Aorta (tissue), 5 donors: ENCODE data around the gene RAP1GAP. TPM values are rescaled to one million over a fixed set of nuclear protein-coding genes. Genes with fewer than 3 reads are reported as not detected.

ENCODE experiments used
- ATAC-seq: fragments of 200-7000 bp; cut with Tn5 transposase; one replicate; pipeline ENCODE4 v1.9.1; 2022; ENCODE audit warnings: moderate library complexity; ENCODE audit not compliant: low FRiP score
- DNase-seq, 2 donors: peaks; one replicate each; pipeline ENCODE4 v3.0.0-alpha.2; 2020
- H3K27ac ChIP-seq, 2 donors: one replicate each; pipeline ENCODE4 v1.5.1; 2013; ENCODE audit warnings: low read length in 2 of 2, mild to moderate bottlenecking in 2 of 2, moderate library complexity in 2 of 2, control low read depth in 1 of 2, inconsistent platforms in 1 of 2, low read depth in 1 of 2
- H3K27me3 ChIP-seq, 2 donors: one replicate each; pipeline ENCODE4 v1.6.1; 2013; ENCODE audit warnings: control low read depth in 1 of 2, low read length in 1 of 2, mild to moderate bottlenecking in 1 of 2, moderate library complexity in 1 of 2; ENCODE audit not compliant: insufficient read depth in 2 of 2, control insufficient read depth in 1 of 2
- H3K36me3 ChIP-seq, 2 donors: one replicate each; pipeline ENCODE4 v1.6.1; 2013; ENCODE audit warnings: control low read depth in 1 of 2, low read length in 1 of 2, mild to moderate bottlenecking in 1 of 2; ENCODE audit not compliant: insufficient read depth in 2 of 2, control insufficient read depth in 1 of 2
- H3K4me1 ChIP-seq, 2 donors: one replicate each; pipeline ENCODE4 v1.6.1; 2013; ENCODE audit warnings: low read length in 2 of 2, control low read depth in 1 of 2, mild to moderate bottlenecking in 1 of 2, moderate library complexity in 1 of 2; ENCODE audit not compliant: insufficient read depth in 2 of 2, control insufficient read depth in 1 of 2
- H3K4me3 ChIP-seq, 2 donors: one replicate each; pipeline ENCODE4 v1.5.1; 2013; ENCODE audit warnings: low read length in 2 of 2, control low read depth in 1 of 2, mild to moderate bottlenecking in 1 of 2
- H3K9me3 ChIP-seq: one replicate; pipeline ENCODE4 v1.6.1; 2013; ENCODE audit warnings: mild to moderate bottlenecking, low read length; ENCODE audit not compliant: control insufficient read depth
- WGBS, 2 donors: extraction: QIAGEN DNeasy Blood & Tissue Kit; methylation state at CpG; one replicate each; pipeline ENCODE4 v1.1.7; 2013; 5-methylcytosine and 5-hydroxymethylcytosine counted together
- intact Hi-C, 2 donors: fragments of 100-400 bp; cut with DNase I; formaldehyde crosslinking; loops; one replicate each; pipeline versions ENCODE4 v1.14.2 to v1.15.0; 2022
- polyA plus RNA-seq, 2 donors: library from polyadenylated mRNA; stranded (reverse); fragments of 200-250 nt; gene quantifications; one replicate each; pipeline ENCODE4 v1.2.3, GENCODE V29; 2013
- total RNA-seq, 2 donors: library from RNA; stranded (reverse); fragmentation: NEBNext Ultra II Directional; extraction: Animal tissue kit (Norgen Biotek cat#: 25700); gene quantifications; one replicate each; pipeline ENCODE4 v1.2.1, GENCODE V29; 2021
- donor health status: healthy with polysubstance abuse.
- donor health status: Bipolar disorder and iron deficiency.
- donor health status: DM: no; HTN: no; CAD: no.
- donor health status: DM: no; HTN: no; CAD: no.
- donor health status: DM: yes; HTN: yes; CAD: no.

The RAP1GAP gene
- total and polyA plus RNA-seq, 4 donors = 0.33 to 4.9 (median 0.71) TPM

DNA sequence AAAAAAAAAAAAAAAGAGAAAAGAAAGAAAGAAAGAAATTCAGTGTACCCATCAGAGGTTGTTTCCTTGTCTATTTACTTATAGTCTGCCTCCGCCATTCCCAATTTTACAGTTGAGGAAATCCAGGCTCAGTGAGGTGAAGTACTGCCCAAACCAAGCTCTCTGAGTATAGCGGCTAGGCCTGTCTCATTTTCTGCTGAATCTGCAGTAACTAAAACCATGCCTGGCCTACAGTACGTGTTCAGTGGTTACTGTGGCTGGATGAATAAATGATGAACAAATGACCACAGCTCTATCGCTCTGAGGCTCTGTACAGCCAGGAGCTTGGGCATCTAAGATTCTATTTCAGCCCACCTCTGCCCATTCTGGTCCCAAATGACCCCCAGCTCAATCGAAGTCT is 24.3 kb downstream of the RAP1GAP start:
- intact Hi-C loops = no loop called here
- ATAC-seq (no peak), DNase-seq (no peak)
- H3K4me3 ChIP-seq = no peak overlapping the region
- no peaks in the 10 kb centered on the region for H3K9me3 ChIP-seq
- no peaks in the 10 kb centered on the region for H3K4me1 ChIP-seq
- H3K36me3 ChIP-seq = no peaks in the 10 kb centered on the region
- H3K27me3 ChIP-seq = no peaks in the 10 kb centered on the region
- 87 to 94% methylated on average over 5 of the region's 5 CpGs for WGBS, 2 donors
- no peak overlapping the region for H3K27ac ChIP-seq

- H3K36me3 ChIP-seq = no peaks in the 10 kb centered on the region
- 84 to 86% methylated on average over 10 of the region's 10 CpGs for WGBS, 2 donors
- no peak overlapping the region for H3K4me3 ChIP-seq
- intact Hi-C loops = no loop called here
- ATAC-seq = no peak
- H3K4me1 ChIP-seq = no peaks in the 10 kb centered on the region
- H3K9me3 ChIP-seq = no peaks in the 10 kb centered on the region
- no peaks in the 10 kb centered on the region for H3K27me3 ChIP-seq
- DNase-seq = no peak
- H3K27ac ChIP-seq = no peak overlapping the region
Observed at GRCh38 chr1:21644348-21644747, 24.8 kb downstream of the RAP1GAP start.

- intact Hi-C loops = no loop called here
- H3K4me3 ChIP-seq = no peak overlapping the region
- H3K27me3 ChIP-seq = no peaks in the 10 kb centered on the region
- no peaks in the 10 kb centered on the region for H3K4me1 ChIP-seq
- H3K36me3 ChIP-seq = no peaks in the 10 kb centered on the region
- DNase-seq = no peak
- no peak overlapping the region for H3K27ac ChIP-seq
- ATAC-seq = no peak
- WGBS, 2 donors = 87 to 90% methylated on average over 5 of the region's 5 CpGs
- H3K9me3 ChIP-seq = no peaks in the 10 kb centered on the region
Observed at GRCh38 chr1:21643624-21644023, 25.5 kb downstream of the RAP1GAP start.

GRCh38 chr1:21641967-21642739 is 27.0 kb downstream of the RAP1GAP start:
- H3K27me3 ChIP-seq = no peaks in the 10 kb centered on the region
- H3K27ac ChIP-seq = no peak overlapping the region
- DNase-seq = no peak
- no peaks in the 10 kb centered on the region for H3K9me3 ChIP-seq
- intact Hi-C loops = no loop called here
- H3K4me1 ChIP-seq = no peaks in the 10 kb centered on the region
- 86 to 87% methylated on average over 19 of the region's 19 CpGs for WGBS, 2 donors
- ATAC-seq = no peak
- H3K4me3 ChIP-seq = no peak overlapping the region
- no peaks in the 10 kb centered on the region for H3K36me3 ChIP-seq

DNA sequence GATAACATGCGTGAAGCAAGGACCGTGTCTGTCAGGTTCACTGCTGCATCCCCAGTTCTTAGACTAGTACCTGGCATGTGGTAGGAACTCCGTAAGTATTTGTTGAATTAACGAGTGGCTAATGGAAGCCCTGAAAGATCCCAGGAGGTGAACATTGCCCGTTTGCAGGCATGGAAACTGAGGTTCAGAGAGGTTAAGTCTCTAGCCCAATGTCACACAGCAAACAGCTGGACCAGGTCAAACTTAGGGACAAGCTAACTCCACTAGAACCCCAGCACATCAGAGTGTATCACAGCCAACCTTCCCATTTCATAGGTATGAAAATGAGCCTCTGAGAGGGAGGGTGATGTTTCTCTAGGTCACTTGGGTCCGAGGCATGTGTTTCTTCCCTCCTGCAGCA is 27.6 kb downstream of the RAP1GAP start:
- WGBS, 2 donors = 86 to 87% methylated on average over 6 of the region's 6 CpGs
- Histone ChIP-seq H3K4me1 (no peaks in the 10 kb centered on the region), H3K27me3 (no peaks in the 10 kb centered on the region), H3K4me3 (no peak overlapping the region), H3K9me3 (no peaks in the 10 kb centered on the region), H3K36me3 (no peaks in the 10 kb centered on the region), H3K27ac (no peak overlapping the region)
- intact Hi-C loops = no loop called here
- DNase-seq (no peak), ATAC-seq (no peak)

- Histone ChIP-seq H3K4me3 (no peak overlapping the region), H3K27ac (no peak overlapping the region), H3K9me3 (no peaks in the 10 kb centered on the region), H3K36me3 (no peaks in the 10 kb centered on the region), H3K27me3 (no peaks in the 10 kb centered on the region), H3K4me1 (no peaks in the 10 kb centered on the region)
- DNase-seq (no peak), ATAC-seq (no peak)
- intact Hi-C loops = no loop called here
- 93 to 97% methylated on average over 2 of the region's 2 CpGs for WGBS, 2 donors
Observed at GRCh38 chr1:21641076-21641475, 28.1 kb downstream of the RAP1GAP start.

DNA sequence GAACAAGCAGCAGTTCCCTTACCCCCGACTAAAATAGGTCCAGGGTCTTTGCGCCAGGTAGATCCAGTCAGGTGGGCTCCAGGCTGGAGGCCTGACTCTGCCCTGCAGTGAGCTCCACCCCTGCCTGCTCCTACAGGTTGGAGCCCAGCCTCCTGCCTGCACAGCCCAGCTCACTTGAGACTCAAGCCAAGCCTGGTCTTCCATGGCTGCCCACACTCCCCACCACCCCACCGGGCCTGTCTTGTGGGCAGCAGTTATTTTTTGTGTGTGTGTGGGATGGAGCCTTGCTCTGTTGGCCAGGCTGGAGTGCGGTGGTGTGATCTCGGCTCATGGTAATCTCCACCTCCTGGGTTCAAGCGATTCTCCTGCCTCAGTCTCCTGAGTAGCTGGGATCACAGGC is 28.5 kb downstream of the RAP1GAP start:
- no peak overlapping the region for H3K27ac ChIP-seq

DNA sequence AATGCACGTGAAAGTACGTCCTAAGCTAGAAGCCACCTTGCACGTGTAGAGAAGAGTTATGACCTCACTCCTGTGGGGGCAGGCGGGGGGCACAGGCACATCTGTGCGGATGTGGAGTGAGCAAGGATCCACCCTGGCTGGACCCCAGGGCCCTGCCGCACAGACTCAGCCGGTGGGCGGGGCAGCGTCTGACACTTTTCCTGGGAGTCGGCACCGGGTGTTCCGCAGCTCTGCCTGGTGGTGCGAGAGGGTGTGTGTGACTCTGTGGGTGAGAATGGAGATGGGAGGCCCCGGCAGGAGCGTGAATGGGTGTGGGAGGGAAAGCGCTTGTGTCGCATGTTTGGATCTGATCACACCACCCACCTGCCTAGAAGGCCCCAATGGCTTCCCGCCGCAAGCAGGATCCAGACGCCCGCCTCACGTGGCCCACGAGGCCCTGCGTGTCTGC is 29.5 kb downstream of the RAP1GAP start:
- WGBS, 2 donors = 40 to 59% methylated on average over 24 of the region's 24 CpGs
- no peaks in the 10 kb centered on the region for H3K36me3 ChIP-seq
- no peaks in the 10 kb centered on the region for H3K9me3 ChIP-seq
- H3K27ac ChIP-seq = no peak overlapping the region
- intact Hi-C loops = no loop called here
- no peaks in the 10 kb centered on the region for H3K27me3 ChIP-seq
- ATAC-seq = no peak
- no peaks in the 10 kb centered on the region for H3K4me1 ChIP-seq
- no peak overlapping the region for H3K4me3 ChIP-seq
- no peak for DNase-seq

More for the DNA sequence above, 28.5 kb downstream of the RAP1GAP start:
- 89 to 95% methylated on average over 6 of the region's 6 CpGs for WGBS, 2 donors
- Histone ChIP-seq H3K27me3 (no peaks in the 10 kb centered on the region), H3K36me3 (no peaks in the 10 kb centered on the region), H3K9me3 (no peaks in the 10 kb centered on the region), H3K4me3 (no peak overlapping the region), H3K4me1 (no peaks in the 10 kb centered on the region)
- ATAC-seq (no peak), DNase-seq (no peak)
- intact Hi-C loops = no loop called here

DNA sequence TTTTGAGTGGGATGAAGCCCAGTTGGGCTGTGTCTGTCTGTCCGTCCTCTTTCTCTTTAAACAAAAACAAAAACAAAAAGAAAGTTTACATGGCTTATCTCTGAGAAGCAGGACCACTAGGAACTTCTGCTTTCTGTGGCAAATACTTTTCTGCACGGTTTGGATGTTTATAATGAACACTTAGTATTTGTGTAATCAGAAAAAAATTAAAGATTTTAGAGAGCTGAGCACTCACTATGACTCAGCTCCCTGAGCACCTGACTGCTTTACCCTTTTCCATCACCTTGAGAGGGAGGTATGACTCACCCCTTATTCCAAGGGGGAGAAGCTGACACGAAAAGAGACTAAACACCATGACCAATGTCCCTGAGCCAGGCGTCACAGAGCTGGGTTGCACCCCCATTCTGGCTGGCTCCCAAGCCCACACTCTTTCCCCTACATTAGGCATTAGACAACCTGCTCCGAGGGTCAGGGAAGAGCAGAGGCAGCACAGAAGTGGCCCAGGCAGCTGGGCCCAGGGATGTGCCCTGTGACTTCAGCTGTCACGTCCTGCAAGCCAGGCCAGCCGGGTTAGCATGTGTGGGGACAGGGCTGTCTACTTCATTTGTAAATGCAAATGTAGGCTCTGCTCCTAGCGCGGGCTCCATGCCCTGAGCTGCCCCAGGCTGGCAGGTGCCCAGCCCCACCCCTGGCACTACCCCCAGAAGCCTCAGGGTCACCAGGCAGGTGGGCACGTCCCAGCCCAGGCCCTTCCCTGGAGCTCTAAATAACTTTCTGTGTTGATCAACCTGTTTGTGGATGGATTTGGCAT is 30.4 kb downstream of the RAP1GAP start:
- Histone ChIP-seq H3K9me3 (no peaks in the 10 kb centered on the region), H3K27me3 (no peaks in the 10 kb centered on the region), H3K4me1 (no peaks in the 10 kb centered on the region), H3K36me3 (no peaks in the 10 kb centered on the region), H3K27ac (no peak overlapping the region), H3K4me3 (no peak overlapping the region)
- DNase-seq (no peak), ATAC-seq (peak; percentile 21)
- 47 to 55% methylated on average over 10 of the region's 10 CpGs for WGBS, 2 donors
- intact Hi-C loops = no loop called here
